Activated T-helper 2 cell treated with anti-CD3 and anti-CD28 coated beads, Interferon-gamma antibody, Interleukin-2, Interleukin-4, amounts not matched to agents 10 μg/mL and 5 μg/mL and 100 μg/mL, durations not matched to agents 14 hours and 24 hours and 36 hours (primary cell): ENCODE data around the gene PRKCB. TPM values are rescaled to one million over a fixed set of nuclear protein-coding genes. Genes with fewer than 3 reads are reported as not detected.
A peak's percentile ranks its signal among the peaks of the same experiment; 100 is the strongest.

Experiments
- DNase-seq: peaks from one replicate; pipeline ENCODE4 v3.0.0; 2021; ENCODE audit warnings: low spot score
- H3K27ac Mint-ChIP-seq: one replicate; pipeline ENCODE4 v1.8.0; 2021; ENCODE audit warnings: mixed read lengths
- H3K27me3 Mint-ChIP-seq: one replicate; pipeline ENCODE4 v1.8.0; 2021; ENCODE audit warnings: low read depth, mixed read lengths
- H3K36me3 Mint-ChIP-seq: one replicate; pipeline ENCODE4 v1.8.0; 2021; ENCODE audit warnings: low read depth, mixed read lengths
- H3K4me1 Mint-ChIP-seq: one replicate; pipeline ENCODE4 v1.8.0; 2021; ENCODE audit warnings: low read depth, mixed read lengths
- H3K4me3 Mint-ChIP-seq: one replicate; pipeline ENCODE4 v1.8.0; 2021; ENCODE audit warnings: low read depth, mild to moderate bottlenecking, moderate library complexity, mixed read lengths
- H3K9me3 Mint-ChIP-seq: one replicate; pipeline ENCODE4 v1.8.0; 2021; ENCODE audit warnings: mixed read lengths
- intact Hi-C: fragments of 100-400 bp; cut with micrococcal nuclease; formaldehyde crosslinking; loops from one replicate; pipeline ENCODE4 v1.15.1; 2023
- total RNA-seq: library from RNA; stranded (reverse); gene quantifications from 2 replicates; pipeline ENCODE4 v1.2.3, GENCODE V29; 2022

PRKCB gene
- total RNA-seq: 69.0 and 69.5 TPM in 2 replicates

- Mint-ChIP-seq H3K27me3 (no peaks in the 10 kb centered on the region), H3K27ac (peak within 1 kb of the TSS; percentile 79), H3K9me3 (peaks cover 11% of the 10 kb centered on the region), H3K4me3 (peak within 1 kb of the TSS; percentile 97), H3K36me3 (peaks cover 27% of the 10 kb centered on the region), H3K4me1 (peaks cover 58% of the 10 kb centered on the region)
- intact Hi-C loops: loop anchor here (5.0 kb wide), 1 partner anchor 707 kb away; no protein-coding TSS in a partner anchor
- DNase-seq: peak; percentile 88
These were observed at the start of gene PRKCB for GRCh38 chr16:23835390-23836077. TSS of gene PRKCB (plus strand) at chr16:23835983.

DNA sequence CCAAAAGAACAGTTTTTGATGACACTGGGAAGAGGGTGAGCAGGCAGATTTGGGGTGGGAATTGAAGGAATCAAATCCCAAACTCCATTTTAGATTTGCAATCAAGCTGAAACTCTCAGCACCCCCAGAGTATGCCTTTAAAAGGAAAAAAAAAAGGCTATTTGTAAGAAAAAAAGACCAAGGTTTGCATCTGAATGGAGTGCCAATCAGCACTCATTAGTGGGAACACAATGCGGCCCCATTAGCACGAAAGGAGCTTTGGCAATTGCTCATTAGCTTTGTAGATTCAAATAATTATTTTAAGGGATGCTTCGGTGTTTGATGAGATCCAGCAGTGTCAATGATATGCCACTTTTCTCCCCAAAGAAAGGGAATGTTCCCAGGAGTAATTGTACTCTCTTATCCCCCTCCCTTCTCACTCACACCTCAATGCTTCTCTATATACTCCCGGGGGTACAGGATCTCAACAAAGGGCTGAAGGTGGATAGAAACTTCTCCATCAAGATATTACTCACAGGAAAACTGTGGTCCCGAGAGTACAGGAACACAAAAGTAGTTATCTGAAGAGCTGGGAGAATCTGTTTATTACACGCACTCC lies 48.7 kb upstream of the PRKCB start:
- peaks cover 12% of the 10 kb centered on the region for H3K27me3 Mint-ChIP-seq
- intact Hi-C loops: no loop called here
- H3K36me3 Mint-ChIP-seq: no peaks in the 10 kb centered on the region
- no peaks in the 10 kb centered on the region for H3K4me1 Mint-ChIP-seq
- H3K27ac Mint-ChIP-seq: no peak overlapping the region
- H3K9me3 Mint-ChIP-seq: no peaks in the 10 kb centered on the region
- DNase-seq: no peak
- no peak overlapping the region for H3K4me3 Mint-ChIP-seq

GRCh38 chr16:23788685-23789084 lies 47.1 kb upstream of the PRKCB start:
- intact Hi-C loops: no loop called here
- H3K9me3 Mint-ChIP-seq: no peaks in the 10 kb centered on the region
- no peaks in the 10 kb centered on the region for H3K36me3 Mint-ChIP-seq
- no peaks in the 10 kb centered on the region for H3K4me1 Mint-ChIP-seq
- no peak overlapping the region for H3K4me3 Mint-ChIP-seq
- no peak for DNase-seq
- no peak overlapping the region for H3K27ac Mint-ChIP-seq
- H3K27me3 Mint-ChIP-seq: peaks cover 9% of the 10 kb centered on the region

DNA sequence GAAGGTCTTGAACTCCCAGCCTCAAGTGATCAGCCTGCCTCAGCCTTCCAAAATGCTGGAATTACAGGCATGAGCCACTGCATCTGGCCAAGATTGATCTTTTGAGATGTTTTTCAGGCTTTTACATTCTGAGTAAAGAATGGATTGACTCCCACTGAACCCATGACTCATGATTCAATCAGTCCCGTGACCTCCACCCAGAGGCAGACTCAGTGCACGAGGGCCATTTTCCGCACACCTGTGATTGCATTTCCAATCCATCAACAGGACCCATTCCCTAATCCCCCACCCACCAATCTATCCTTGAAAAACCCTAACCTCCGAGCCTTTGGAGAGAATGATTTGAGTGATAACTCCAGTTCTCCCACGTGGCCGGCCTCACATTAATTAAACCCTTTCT lies 40.4 kb upstream of the PRKCB start:
- intact Hi-C loops: no loop called here

GRCh38 chr16:23796941-23797340 lies 38.8 kb upstream of the PRKCB start:
- no peak overlapping the region for H3K27ac Mint-ChIP-seq
- no peaks in the 10 kb centered on the region for H3K4me1 Mint-ChIP-seq
- no peak overlapping the region for H3K4me3 Mint-ChIP-seq
- peaks cover 12% of the 10 kb centered on the region for H3K27me3 Mint-ChIP-seq
- no peak for DNase-seq
- no peaks in the 10 kb centered on the region for H3K9me3 Mint-ChIP-seq
- intact Hi-C loops: no loop called here
- no peaks in the 10 kb centered on the region for H3K36me3 Mint-ChIP-seq

More for the DNA sequence above, 40.4 kb upstream of the PRKCB start:
- no peak overlapping the region for H3K4me3 Mint-ChIP-seq
- no peaks in the 10 kb centered on the region for H3K4me1 Mint-ChIP-seq
- H3K27me3 Mint-ChIP-seq: peaks cover 11% of the 10 kb centered on the region
- no peaks in the 10 kb centered on the region for H3K9me3 Mint-ChIP-seq
- no peak for DNase-seq
- H3K27ac Mint-ChIP-seq: no peak overlapping the region
- no peaks in the 10 kb centered on the region for H3K36me3 Mint-ChIP-seq

GRCh38 chr16:23801378-23801777 lies 34.4 kb upstream of the PRKCB start:
- Mint-ChIP-seq H3K9me3 (no peaks in the 10 kb centered on the region), H3K27ac (no peak overlapping the region), H3K4me1 (peaks cover 12% of the 10 kb centered on the region), H3K36me3 (no peaks in the 10 kb centered on the region), H3K4me3 (no peak overlapping the region), H3K27me3 (peaks cover 12% of the 10 kb centered on the region)
- peak; percentile 51 for DNase-seq
- intact Hi-C loops: loop anchor here (1.0 to 10.0 kb wide), 6 partner anchors 61 to 703 kb away; partner anchors contain the start of gene CACNG3

GRCh38 chr16:23802776-23803175 lies 33.0 kb upstream of the PRKCB start:
- H3K27me3 Mint-ChIP-seq: peaks cover 8% of the 10 kb centered on the region
- intact Hi-C loops: loop anchor here (1.0 to 10.0 kb wide), 6 partner anchors 25 to 702 kb away; partner anchors contain the start of gene CACNG3

DNA sequence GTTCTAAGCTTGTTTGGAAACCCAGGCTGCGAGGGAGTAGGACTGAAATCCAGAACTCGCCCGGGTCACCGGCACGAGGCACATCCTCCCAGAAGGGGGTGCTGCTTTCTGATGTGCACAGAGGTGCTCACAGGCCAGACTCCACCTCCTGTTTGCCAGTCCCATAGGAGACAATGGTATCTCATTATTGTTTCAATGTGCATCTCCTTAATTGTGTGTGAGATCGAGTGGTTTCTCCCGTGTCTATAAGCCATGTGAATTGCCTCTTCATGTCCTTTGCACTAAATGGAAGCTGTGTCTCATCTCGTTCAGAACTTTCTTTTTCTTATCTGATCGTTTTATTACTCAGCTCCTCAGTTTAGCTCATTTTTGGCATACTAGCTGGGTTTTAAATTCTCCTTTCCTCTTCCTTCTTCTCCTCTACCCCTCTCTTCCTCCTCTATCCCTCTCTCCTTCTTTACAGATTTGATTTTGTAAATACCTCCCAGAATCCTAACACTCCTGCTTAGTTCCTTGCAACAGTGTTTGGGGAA lies 32.1 kb upstream of the PRKCB start:
- intact Hi-C loops: loop anchor here (1.0 to 10.0 kb wide), 6 partner anchors 24 to 701 kb away; partner anchors contain the start of gene CACNG3
- peaks cover 12% of the 10 kb centered on the region for H3K4me1 Mint-ChIP-seq
- peak overlapping the region; percentile 11 for H3K27ac Mint-ChIP-seq
- no peaks in the 10 kb centered on the region for H3K36me3 Mint-ChIP-seq
- peak; percentile 60 for DNase-seq
- peaks cover 6% of the 10 kb centered on the region for H3K27me3 Mint-ChIP-seq
- no peak overlapping the region for H3K4me3 Mint-ChIP-seq
- no peaks in the 10 kb centered on the region for H3K9me3 Mint-ChIP-seq

More at GRCh38 chr16:23802776-23803175, 33.0 kb upstream of the PRKCB start:
- Mint-ChIP-seq H3K9me3 (no peaks in the 10 kb centered on the region), H3K36me3 (no peaks in the 10 kb centered on the region), H3K27ac (no peak overlapping the region), H3K4me1 (peaks cover 12% of the 10 kb centered on the region), H3K4me3 (no peak overlapping the region)
- no peak for DNase-seq

GRCh38 chr16:23807028-23807427 lies 28.8 kb upstream of the PRKCB start:
- Mint-ChIP-seq H3K4me3 (no peak overlapping the region), H3K9me3 (no peaks in the 10 kb centered on the region), H3K36me3 (no peaks in the 10 kb centered on the region), H3K27ac (no peak overlapping the region), H3K4me1 (peaks cover 12% of the 10 kb centered on the region), H3K27me3 (peaks cover 16% of the 10 kb centered on the region)
- intact Hi-C loops: loop anchor here (10.0 kb wide), 2 partner anchors 448 to 698 kb away; partner anchors contain the start of gene CACNG3
- no peak for DNase-seq

DNA sequence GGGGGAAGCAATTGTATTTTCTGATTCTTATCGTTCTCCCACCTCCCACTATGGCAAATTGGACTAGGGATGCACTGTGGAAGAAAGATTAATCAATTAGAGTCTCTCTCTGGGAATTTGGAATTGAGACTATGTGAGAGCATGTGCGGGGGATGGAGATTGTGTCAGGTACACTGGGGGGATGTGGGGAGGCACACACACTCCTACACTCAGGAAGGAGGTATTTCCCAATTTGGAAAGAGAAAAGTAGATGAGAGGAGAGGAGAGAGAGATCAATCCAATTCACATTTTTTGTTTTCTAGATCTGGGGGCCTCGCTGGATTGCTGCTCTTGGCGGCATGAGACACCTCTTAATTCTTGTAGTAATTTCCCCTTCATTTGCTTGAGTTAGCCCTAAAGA lies 14.3 kb upstream of the PRKCB start:
- Mint-ChIP-seq H3K27ac (no peak overlapping the region), H3K27me3 (peaks cover 16% of the 10 kb centered on the region), H3K4me1 (peaks cover 16% of the 10 kb centered on the region), H3K9me3 (no peaks in the 10 kb centered on the region), H3K4me3 (no peak overlapping the region), H3K36me3 (no peaks in the 10 kb centered on the region)
- DNase-seq: no peak
- intact Hi-C loops: no loop called here

DNA sequence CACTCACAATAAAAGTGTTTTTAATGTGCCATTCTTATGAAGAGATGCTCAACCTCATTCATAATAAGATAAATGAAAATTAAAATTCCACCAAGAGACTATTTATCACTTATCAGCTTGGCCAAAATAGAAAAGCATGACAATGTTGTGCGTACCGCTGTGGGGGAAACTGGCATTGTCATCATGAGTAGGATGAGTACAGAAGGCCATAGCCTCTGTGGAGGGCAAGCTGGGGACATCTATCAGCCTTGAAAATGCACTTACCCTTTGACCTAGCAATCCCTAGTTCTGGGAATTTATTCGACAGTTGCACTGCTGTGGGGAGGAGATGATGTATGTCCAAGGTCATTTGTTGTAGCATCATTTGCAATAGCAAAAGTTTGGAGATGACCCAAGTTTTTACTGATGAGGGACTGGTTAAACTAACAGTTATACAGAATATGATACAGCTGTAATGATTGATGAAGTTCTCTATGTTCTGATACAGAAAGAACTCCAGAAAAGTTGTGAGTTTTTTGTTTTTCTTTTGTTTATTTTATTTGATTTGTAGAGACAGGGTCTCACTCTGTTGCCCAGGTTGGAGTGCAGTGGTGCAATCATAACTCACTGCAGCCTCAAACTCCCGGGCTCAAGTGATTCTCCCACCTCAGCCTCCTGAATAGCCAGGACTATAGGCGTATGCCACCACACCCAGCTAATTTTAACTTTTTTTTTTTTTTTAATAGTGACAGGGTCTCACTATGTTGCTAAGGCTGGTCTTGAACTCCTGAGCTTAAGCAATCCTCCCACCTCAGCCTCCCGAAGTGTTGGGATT lies 13.7 kb upstream of the PRKCB start:
- no peaks in the 10 kb centered on the region for H3K36me3 Mint-ChIP-seq
- H3K9me3 Mint-ChIP-seq: no peaks in the 10 kb centered on the region
- H3K27me3 Mint-ChIP-seq: peaks cover 12% of the 10 kb centered on the region
- DNase-seq: no peak
- intact Hi-C loops: no loop called here
- no peak overlapping the region for H3K27ac Mint-ChIP-seq
- peaks cover 22% of the 10 kb centered on the region for H3K4me1 Mint-ChIP-seq
- no peak overlapping the region for H3K4me3 Mint-ChIP-seq

GRCh38 chr16:23823475-23824384 lies 12.1 kb upstream of the PRKCB start:
- peaks cover 35% of the 10 kb centered on the region for H3K4me1 Mint-ChIP-seq

More at GRCh38 chr16:23823475-23824384, 12.1 kb upstream of the PRKCB start:
- no peak overlapping the region for H3K4me3 Mint-ChIP-seq
- no peak for DNase-seq
- peaks cover 6% of the 10 kb centered on the region for H3K9me3 Mint-ChIP-seq
- intact Hi-C loops: no loop called here
- H3K27me3 Mint-ChIP-seq: peaks cover 6% of the 10 kb centered on the region
- H3K27ac Mint-ChIP-seq: peak overlapping the region; percentile 40
- H3K36me3 Mint-ChIP-seq: peaks cover 4% of the 10 kb centered on the region
